Measurements from ENCODE around the gene MT1B.

The MT1B gene

DNA sequence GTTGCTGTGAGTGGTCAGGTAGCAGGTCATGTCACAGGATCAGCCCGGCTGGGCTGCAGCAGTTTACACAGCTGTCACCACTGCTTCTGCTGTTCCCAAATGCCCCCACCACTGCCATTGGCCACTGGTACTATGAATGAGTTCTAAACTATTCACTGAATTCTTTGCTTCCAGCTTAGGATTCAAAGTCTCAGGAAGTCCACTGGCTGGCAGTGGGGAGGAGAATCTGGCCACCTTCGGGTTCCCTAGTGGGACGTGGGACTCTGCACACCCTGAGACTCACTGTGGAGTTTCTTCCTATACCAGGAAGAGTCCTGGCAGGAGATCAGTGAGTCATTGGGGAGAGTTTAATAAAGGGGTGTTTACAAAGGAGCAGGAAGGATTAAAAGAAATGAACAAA lies 37.5 kb downstream of the MT1B start:
- DNase-seq = no peak

DNA sequence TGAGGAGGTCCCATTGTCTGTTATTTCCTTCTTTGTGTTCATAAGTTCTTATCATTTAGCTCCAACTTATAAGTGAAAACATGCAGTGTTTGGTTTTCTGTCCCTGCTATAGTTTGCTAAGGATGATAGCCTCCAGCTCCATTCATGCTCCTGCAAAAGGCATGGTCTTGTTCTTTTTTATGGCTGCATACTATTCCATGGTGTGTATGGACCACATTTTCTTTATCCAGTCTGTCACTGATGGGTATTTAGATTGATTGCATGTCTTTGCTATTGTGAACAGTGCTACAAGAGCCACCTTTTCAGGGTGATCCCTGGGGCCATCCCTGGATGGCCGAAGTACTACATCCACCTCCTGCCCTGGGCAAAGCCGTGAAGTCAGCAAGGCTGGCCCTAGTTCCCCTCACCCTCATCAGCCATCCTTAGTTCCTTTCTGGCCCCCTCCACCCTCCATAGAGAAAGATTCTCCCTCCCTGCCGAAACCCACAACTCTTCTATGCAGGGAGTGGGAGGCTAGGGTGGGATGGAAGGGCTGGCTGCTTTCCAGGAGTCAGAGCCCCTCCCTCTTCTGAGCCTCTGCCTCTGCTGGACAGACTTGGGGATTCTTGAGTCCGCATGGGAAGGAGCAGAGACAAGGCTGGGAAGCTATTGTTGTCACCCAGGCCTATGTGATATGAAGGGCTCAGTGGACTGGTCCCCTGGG lies 38.9 kb downstream of the MT1B start:
- DNase-seq = no peak

DNA sequence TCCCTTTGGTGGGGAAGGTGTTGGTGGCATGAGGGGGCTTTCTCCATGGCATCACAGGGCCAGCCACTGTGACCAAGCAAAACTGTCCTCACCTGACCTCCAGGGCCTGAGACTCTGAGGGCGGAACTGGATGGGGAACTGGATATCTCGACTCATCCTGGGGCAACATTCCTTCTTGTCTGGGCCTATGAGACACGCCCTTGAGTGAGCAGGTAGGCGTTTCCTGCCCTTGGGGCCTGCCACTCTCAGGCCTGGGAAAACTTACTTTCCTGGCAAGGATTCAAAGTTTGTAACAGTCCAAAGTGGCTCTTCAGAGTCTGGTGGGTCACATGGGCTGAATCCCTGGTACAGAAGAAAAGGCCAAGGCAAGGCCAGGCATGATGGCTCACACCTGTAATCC lies 40.2 kb downstream of the MT1B start:
- no peak for DNase-seq

DNA sequence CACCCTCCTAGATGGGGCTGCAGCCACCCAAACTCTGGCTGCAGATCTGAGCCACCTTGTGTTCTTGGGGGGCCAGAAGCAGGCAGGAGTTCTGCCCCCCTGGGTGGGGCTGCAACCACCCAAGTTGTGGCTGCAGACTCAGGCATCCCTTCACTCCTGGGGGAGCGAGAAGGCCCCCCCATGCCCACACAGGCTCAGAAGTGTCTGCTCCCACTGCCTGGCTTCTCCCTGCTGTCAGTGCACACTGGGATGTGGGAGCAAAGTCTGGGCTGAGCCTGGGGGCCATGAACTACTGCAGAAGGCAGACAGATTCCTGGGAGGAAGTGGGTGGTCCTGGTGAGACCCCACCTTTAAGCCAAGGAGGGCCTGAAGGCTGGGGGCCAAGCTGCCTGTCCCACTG lies 43.6 kb downstream of the MT1B start:
- DNase-seq = no peak

DNA sequence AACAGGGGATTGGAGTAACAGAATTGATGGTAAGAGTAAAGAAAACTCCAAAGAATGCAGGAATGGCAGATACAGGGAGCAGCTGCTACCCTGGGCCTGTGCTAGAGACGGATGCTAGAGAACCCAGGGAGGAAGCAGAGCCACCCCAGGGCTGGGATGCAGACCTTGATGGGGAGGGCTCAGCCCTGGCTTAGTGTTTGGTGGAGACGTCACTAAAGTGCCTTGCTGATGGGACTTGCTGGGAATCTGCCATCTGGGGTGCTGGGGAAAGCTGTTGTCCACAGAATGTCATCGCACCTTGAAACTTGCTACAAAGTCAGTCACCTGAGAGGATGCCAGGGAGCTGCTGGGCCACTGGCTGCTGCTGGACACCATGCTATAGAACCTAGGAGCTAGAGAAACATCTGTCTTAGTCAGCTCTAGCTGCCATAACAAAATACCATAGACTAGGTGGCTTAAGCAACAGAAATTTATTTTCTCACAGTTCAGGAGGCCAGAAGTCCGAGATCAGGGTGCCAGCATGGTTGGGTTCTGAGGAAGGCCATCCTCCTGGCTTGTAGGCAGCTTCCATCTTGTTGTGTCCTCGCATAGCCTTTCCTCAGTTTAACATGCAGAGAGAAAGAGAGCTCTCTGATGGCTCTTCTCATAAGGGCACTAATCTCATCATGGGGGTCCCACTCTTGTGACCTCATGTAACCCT lies 45.9 kb downstream of the MT1B start:
- DNase-seq = no peak

DNA sequence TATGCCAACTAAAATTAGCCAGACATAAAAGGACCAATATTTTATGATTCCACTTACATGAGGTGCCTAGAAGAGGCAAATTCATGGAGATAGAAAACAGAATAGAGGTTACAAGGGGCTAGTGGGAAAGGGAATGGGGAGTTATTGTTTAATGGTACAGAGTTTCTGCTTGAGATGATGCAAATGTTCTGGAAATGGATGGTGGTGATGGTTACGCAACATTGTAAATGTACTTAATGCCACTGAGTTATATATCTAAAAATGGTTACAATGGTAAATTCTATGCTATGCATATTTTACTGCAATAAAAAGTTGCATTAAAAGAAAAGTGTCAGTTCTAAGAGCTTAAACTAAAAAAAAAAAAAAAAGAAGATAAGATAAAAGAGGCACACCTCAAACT lies 48.5 kb downstream of the MT1B start:
- no peak for DNase-seq

DNA sequence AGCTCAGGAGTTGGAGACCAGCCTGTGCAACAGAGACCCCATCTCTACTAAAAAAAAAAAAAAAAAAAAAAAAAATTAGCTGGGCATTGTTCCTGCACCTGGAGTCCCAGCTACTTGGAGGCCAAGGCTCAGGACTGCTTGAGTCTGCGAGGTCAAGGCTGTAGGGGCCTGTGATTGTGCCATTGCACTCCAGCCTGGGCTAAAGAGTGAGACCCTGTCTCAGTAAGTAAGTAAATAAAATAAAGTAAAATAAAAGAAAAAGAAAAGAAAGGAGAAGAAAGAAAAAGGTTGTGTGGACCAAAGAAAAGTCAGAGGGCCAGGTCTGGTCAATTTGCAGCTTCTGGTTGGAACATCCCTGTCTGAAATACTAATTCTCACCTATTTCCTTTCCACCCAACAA lies 48.9 kb downstream of the MT1B start:
- no peak for DNase-seq

DNA sequence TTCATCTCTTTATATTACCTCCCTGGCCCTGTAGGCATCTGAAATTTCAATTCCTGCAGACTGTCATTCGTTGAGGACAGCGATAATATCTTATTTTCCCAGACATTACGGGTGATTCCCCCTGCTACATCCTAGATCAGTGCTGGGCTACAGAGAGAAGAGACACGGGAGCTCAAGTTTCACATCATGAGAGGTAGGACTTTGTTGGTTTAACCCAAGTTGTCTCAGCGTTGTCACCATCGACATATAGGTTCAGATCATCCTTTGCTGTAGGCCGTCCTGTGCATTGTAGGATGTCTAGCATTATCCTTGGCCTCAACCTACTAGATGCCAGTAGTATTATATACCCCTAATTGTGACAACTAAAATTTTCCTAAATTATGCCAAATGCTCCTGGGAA lies 49.8 kb downstream of the MT1B start:
- DNase-seq = no peak
